Osteoblast (primary cell): ENCODE results near the gene BORCS5. TPM values are rescaled to one million over a fixed set of nuclear protein-coding genes. Genes with fewer than 3 reads are reported as not detected.

ENCODE experiments used
- DNase-seq: peaks from one replicate; pipeline ENCODE4 v3.0.0; 2011; ENCODE audit warnings: low spot score, mixed read lengths; ENCODE audit not compliant: insufficient read length; ENCODE audit errors: missing footprints
- H2AFZ ChIP-seq: 2 replicates; pipeline ENCODE4 v1.6.0; 2011; ENCODE audit warnings: mild to moderate bottlenecking, low read length
- H3K27ac ChIP-seq: 2 replicates; pipeline ENCODE4 v1.5.1; 2011; ENCODE audit warnings: mild to moderate bottlenecking, low read depth, low read length, moderate library complexity
- H3K27me3 ChIP-seq: 2 replicates; pipeline ENCODE4 v1.6.0; 2012; ENCODE audit warnings: mild to moderate bottlenecking, control low read depth, inconsistent platforms, low read length, moderate library complexity; ENCODE audit not compliant: insufficient read depth
- H3K36me3 ChIP-seq: 2 replicates; pipeline ENCODE4 v1.5.1; 2011; ENCODE audit warnings: mild to moderate bottlenecking, low read length, control low read depth, moderate library complexity; ENCODE audit not compliant: insufficient read depth
- H3K4me1 ChIP-seq: 2 replicates; pipeline ENCODE4 v1.5.1; 2011; ENCODE audit warnings: mild to moderate bottlenecking, low read length, control low read depth, moderate library complexity; ENCODE audit not compliant: insufficient read depth
- H3K4me2 ChIP-seq: 2 replicates; pipeline ENCODE4 v1.6.0; 2011; ENCODE audit warnings: mild to moderate bottlenecking, low read length; ENCODE audit not compliant: insufficient read depth
- H3K4me3 ChIP-seq: fragments of 200-600 bp; sonication (generic); 3 replicates; pipeline ENCODE4 v1.5.1; 2012; ENCODE audit warnings: mild to moderate bottlenecking, low read length, inconsistent platforms; ENCODE audit not compliant: insufficient read depth
- H3K79me2 ChIP-seq: 2 replicates; pipeline ENCODE4 v1.6.0; 2012; ENCODE audit warnings: mild to moderate bottlenecking, low read length, control low read depth, inconsistent platforms; ENCODE audit not compliant: insufficient read depth
- H3K9me3 ChIP-seq: 2 replicates; pipeline ENCODE4 v1.5.1; 2011; ENCODE audit warnings: low read depth, low read length, control low read depth
- H4K20me1 ChIP-seq: 2 replicates; pipeline ENCODE4 v1.6.0; 2012; ENCODE audit warnings: mild to moderate bottlenecking, low read length, control low read depth; ENCODE audit not compliant: insufficient read depth
- CTCF ChIP-seq: IDR thresholded peaks from 2 replicates; pipeline ENCODE4 v1.5.1; 2011; ENCODE audit warnings: mild to moderate bottlenecking, low read depth, low read length, moderate library complexity; ENCODE audit errors: extremely low read depth
- total RNA-seq: library from RNA; depleted of rRNA; stranded (reverse); fragments of >200 nt; gene quantifications from 2 replicates; pipeline ENCODE4 v1.2.3, GENCODE V29; 2012

The BORCS5 gene
- total RNA-seq, 1 donor = 14.8 TPM

- Histone ChIP-seq H3K4me2 (no peak overlapping the region), H3K27ac (no peak overlapping the region), H3K9me3 (no peaks in the 10 kb centered on the region), H3K4me1 (no peaks in the 10 kb centered on the region), H3K36me3 (peaks cover 10% of the 10 kb centered on the region), H2AFZ (no peak overlapping the region), H3K4me3 (no peak overlapping the region), H4K20me1 (no peaks in the 10 kb centered on the region), H3K27me3 (no peaks in the 10 kb centered on the region), H3K79me2 (peaks cover 12% of the 10 kb centered on the region)
- TF ChIP-seq CTCF = no peak
- DNase-seq = no peak
Observed at GRCh38 chr12:12364787-12365445, 8.0 kb downstream of the BORCS5 start.

- Histone ChIP-seq H4K20me1 (no peaks in the 10 kb centered on the region), H3K79me2 (peaks cover 8% of the 10 kb centered on the region), H2AFZ (no peak overlapping the region), H3K4me2 (no peak overlapping the region), H3K4me1 (peaks cover 2% of the 10 kb centered on the region), H3K4me3 (no peak overlapping the region), H3K27ac (no peak overlapping the region), H3K9me3 (no peaks in the 10 kb centered on the region), H3K27me3 (no peaks in the 10 kb centered on the region), H3K36me3 (peaks cover 10% of the 10 kb centered on the region)
- DNase-seq = no peak
- no peak for TF ChIP-seq CTCF
Observed at GRCh38 chr12:12365446-12365802, 8.5 kb downstream of the BORCS5 start.

- no peak overlapping the region for H2AFZ ChIP-seq
- no peaks in the 10 kb centered on the region for H3K9me3 ChIP-seq
- no peaks in the 10 kb centered on the region for H3K27me3 ChIP-seq
- H3K4me3 ChIP-seq = no peak overlapping the region
- peaks cover 7% of the 10 kb centered on the region for H3K79me2 ChIP-seq
- peaks cover 2% of the 10 kb centered on the region for H3K4me1 ChIP-seq
- DNase-seq = no peak
- no peaks in the 10 kb centered on the region for H4K20me1 ChIP-seq
- no peak overlapping the region for H3K4me2 ChIP-seq
- H3K27ac ChIP-seq = no peak overlapping the region
- no peak for TF ChIP-seq CTCF
- H3K36me3 ChIP-seq = peaks cover 10% of the 10 kb centered on the region
Observed at GRCh38 chr12:12365931-12366431, 9.1 kb downstream of the BORCS5 start.

GRCh38 chr12:12366701-12367481, 10.0 kb downstream of the BORCS5 start:
- no peak overlapping the region for H3K27ac ChIP-seq

More at GRCh38 chr12:12366701-12367481, 10.0 kb downstream of the BORCS5 start:
- no peak overlapping the region for H3K4me3 ChIP-seq
- H3K4me2 ChIP-seq = no peak overlapping the region
- no peak for TF ChIP-seq CTCF
- H4K20me1 ChIP-seq = no peaks in the 10 kb centered on the region
- no peak overlapping the region for H2AFZ ChIP-seq
- H3K36me3 ChIP-seq = peaks cover 10% of the 10 kb centered on the region
- DNase-seq = no peak
- H3K79me2 ChIP-seq = no peaks in the 10 kb centered on the region
- H3K4me1 ChIP-seq = peaks cover 2% of the 10 kb centered on the region
- no peaks in the 10 kb centered on the region for H3K27me3 ChIP-seq
- H3K9me3 ChIP-seq = no peaks in the 10 kb centered on the region
